Panc1 (cell line): ENCODE results near the gene ADGRG3.

ENCODE experiments used
- CTCF ChIP-seq: fragments of 450-650 bp; IDR thresholded peaks from 2 replicates; pipeline ENCODE4 v1.5.1; 2017; ENCODE audit warnings: mild to moderate bottlenecking
- POLR2AphosphoS5 ChIP-seq: IDR thresholded peaks from 2 replicates; pipeline ENCODE4 v1.6.1; 2012; ENCODE audit warnings: mild to moderate bottlenecking, low read depth, low read length, moderate library complexity
- SIN3A ChIP-seq: IDR thresholded peaks from 2 replicates; pipeline ENCODE4 v1.6.1; 2012; ENCODE audit warnings: low read depth, mild to moderate bottlenecking, low read length, moderate library complexity, borderline replicate concordance; ENCODE audit not compliant: insufficient read depth

- TF ChIP-seq CTCF (no peak), POLR2AphosphoS5 (no peak), SIN3A (no peak)
These were observed 59.5 kb downstream of the ADGRG3 start for GRCh38 chr16:57727610-57728009.
